ENCODE measurements around the gene CLCN1. TPM values are rescaled to one million over a fixed set of nuclear protein-coding genes. Genes with fewer than 3 reads are reported as not detected.

CLCN1 gene
- total RNA-seq, 1 donor from 2014 or later, result not detected

DNA sequence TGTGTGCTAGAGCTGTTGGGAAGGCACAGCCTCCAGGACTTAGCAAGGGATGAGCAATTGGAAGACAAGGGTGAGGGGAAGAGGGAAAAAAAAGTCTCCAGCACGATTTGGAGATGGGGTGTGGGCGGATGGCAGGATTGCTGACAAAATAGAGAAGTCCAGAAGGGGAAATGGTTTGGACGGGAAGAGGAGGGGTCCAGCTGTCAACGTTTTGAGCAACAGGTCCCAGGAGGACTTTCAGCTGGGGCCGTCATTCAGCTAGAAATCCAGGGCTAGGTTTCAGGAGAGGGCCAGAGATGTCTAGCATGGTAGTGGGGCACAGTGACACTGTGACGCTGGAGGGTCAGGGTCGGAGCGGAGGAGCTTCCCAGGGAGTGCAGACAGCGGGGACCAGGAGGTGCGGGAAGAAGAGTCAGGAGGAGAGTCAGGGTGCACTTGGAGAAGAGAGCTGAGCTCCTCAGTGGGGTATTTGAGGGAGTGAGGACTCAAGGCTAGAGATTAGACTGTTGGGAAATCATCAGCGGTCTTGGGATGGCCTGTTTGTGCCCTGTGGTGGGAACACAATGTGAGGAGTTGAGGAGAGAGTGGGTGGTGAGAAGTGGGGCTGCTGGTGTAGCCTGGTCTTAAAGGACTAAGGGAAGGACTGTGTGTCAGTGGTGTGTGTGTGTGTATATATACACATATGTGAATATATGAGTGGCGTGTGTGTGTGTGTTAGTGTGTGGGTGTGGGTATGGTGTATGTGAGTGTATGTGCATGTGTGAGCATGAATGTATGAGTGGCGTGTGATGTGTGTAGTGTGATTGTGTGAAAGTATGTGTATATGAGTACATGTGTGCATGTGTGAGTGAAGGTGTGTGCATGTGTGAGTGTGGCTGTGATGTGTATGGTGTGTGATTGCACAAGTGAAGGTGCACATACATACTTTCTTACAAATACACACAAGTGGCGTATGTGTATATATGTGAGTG, 69.0 kb downstream of the CLCN1 start:
- no peak overlapping the region for H3K9ac ChIP-seq
- peaks cover 9% of the 10 kb centered on the region for H3K36me3 Mint-ChIP-seq
- no peaks in the 10 kb centered on the region for H3K36me3 ChIP-seq
- H3K4me1 Mint-ChIP-seq, result peaks cover 9% of the 10 kb centered on the region
- no peaks in the 10 kb centered on the region for H3K9me3 Mint-ChIP-seq
- H3K4me3 ChIP-seq, result no peak overlapping the region
- peaks cover 4% of the 10 kb centered on the region for H3K27me3 Mint-ChIP-seq (ENCODE audit: insufficient read depth, low read depth)
- no peak for DNase-seq (ENCODE audit: low spot score)
- no peaks in the 10 kb centered on the region for H3K27me3 ChIP-seq
- no peaks in the 10 kb centered on the region for H3K9me3 ChIP-seq (ENCODE audit: low read depth)
- H3K27ac ChIP-seq, result no peak overlapping the region
- no peak overlapping the region for H2AFZ ChIP-seq (replicated peaks)
- TF ChIP-seq, protein P1, sequence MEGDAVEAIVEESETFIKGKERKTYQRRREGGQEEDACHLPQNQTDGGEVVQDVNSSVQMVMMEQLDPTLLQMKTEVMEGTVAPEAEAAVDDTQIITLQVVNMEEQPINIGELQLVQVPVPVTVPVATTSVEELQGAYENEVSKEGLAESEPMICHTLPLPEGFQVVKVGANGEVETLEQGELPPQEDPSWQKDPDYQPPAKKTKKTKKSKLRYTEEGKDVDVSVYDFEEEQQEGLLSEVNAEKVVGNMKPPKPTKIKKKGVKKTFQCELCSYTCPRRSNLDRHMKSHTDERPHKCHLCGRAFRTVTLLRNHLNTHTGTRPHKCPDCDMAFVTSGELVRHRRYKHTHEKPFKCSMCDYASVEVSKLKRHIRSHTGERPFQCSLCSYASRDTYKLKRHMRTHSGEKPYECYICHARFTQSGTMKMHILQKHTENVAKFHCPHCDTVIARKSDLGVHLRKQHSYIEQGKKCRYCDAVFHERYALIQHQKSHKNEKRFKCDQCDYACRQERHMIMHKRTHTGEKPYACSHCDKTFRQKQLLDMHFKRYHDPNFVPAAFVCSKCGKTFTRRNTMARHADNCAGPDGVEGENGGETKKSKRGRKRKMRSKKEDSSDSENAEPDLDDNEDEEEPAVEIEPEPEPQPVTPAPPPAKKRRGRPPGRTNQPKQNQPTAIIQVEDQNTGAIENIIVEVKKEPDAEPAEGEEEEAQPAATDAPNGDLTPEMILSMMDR (IDR thresholded peaks at IDR 0.05), result no peak
- TF ChIP-seq EZH2 (IDR thresholded peaks at IDR 0.05) (no peak), EZH2phosphoT487 (IDR thresholded peaks at IDR 0.05) (no peak)
- peaks cover 6% of the 10 kb centered on the region for H3K4me1 ChIP-seq
- H3F3A ChIP-seq (ENCODE audit: low read depth), result peaks cover 6% of the 10 kb centered on the region
- no peak overlapping the region for H3K27ac Mint-ChIP-seq
- H3K4me3 Mint-ChIP-seq, result no peak overlapping the region
- H3K79me2 ChIP-seq (ENCODE audit: low read depth), result peaks cover 45% of the 10 kb centered on the region
- no peak overlapping the region for H3K4me2 ChIP-seq
- H4K20me1 ChIP-seq (ENCODE audit: low read depth), result peaks cover 59% of the 10 kb centered on the region

DNA sequence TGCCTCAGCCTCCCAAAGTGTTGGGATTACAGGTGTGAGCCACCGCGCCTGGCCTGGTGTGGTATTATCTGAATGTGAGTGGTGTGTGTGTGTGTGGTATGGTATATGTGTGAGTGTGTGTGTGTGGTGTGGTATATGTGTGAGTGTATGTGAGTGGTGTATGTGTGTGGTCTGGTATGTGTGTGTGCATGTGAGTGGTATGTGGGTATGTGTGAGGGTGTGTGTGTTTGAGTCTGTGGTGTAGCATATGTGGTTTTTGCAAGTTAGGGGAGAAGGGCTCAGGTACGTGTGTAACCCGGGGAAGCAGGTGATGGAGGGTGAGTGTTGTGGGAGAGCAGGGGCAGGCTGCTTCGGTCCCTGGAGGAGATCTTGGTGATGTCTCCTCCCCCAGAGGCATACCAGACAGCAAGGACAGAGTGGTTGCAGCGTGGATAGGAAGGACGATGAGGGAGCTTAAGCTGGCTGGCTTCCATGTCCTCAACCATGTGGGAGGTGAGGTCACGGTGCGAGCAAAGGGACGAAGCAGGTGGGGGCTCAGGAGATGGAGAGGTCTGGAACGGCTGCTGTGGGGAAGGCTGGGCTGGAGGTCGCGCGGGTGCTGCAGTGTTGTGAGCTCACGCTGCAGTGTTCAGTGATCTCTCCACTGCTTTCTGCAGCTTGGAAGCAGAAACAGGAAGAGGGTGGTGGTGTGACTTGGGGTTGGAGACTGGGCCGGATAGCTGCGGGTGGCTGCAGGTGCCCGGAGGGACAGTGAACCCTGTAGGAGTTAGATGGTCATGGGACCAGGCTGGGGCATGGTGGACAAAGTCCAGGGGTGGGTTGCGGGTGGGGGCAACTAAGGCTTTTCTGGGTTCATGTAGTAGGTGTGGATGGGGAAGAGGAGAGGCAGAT, 70.2 kb downstream of the CLCN1 start:
- TF ChIP-seq EZH2 (IDR thresholded peaks at IDR 0.05), result no peak
- TF ChIP-seq EZH2phosphoT487 (IDR thresholded peaks at IDR 0.05), result no peak
- TF ChIP-seq, protein P1 (IDR thresholded peaks at IDR 0.05), result no peak
- H3K79me2 ChIP-seq (ENCODE audit: low read depth), result peaks cover 45% of the 10 kb centered on the region
- H3K4me2 ChIP-seq, result no peak overlapping the region
- H3K9ac ChIP-seq, result no peak overlapping the region
- DNase-seq (ENCODE audit: low spot score), result no peak
- H3K27ac ChIP-seq, result no peak overlapping the region
- no peaks in the 10 kb centered on the region for H3K9me3 Mint-ChIP-seq
- H3K36me3 Mint-ChIP-seq, result peaks cover 12% of the 10 kb centered on the region
- H3K9me3 ChIP-seq (ENCODE audit: low read depth), result no peaks in the 10 kb centered on the region
- no peaks in the 10 kb centered on the region for H3K27me3 ChIP-seq
- peaks cover 5% of the 10 kb centered on the region for H3K4me1 ChIP-seq
- H3K4me1 Mint-ChIP-seq, result peaks cover 8% of the 10 kb centered on the region
- no peaks in the 10 kb centered on the region for H3K36me3 ChIP-seq
- no peak overlapping the region for H3K4me3 ChIP-seq
- H3K27me3 Mint-ChIP-seq (ENCODE audit: insufficient read depth, low read depth), result peaks cover 4% of the 10 kb centered on the region
- H3K27ac Mint-ChIP-seq, result no peak overlapping the region
- no peaks in the 10 kb centered on the region for H3F3A ChIP-seq (ENCODE audit: low read depth)
- peaks cover 66% of the 10 kb centered on the region for H4K20me1 ChIP-seq (ENCODE audit: low read depth)
- H3K4me3 Mint-ChIP-seq, result no peak overlapping the region
- H2AFZ ChIP-seq (replicated peaks), result no peak overlapping the region

- TF ChIP-seq, protein P1 (IDR thresholded peaks at IDR 0.05), result peak; percentile 30
- no peak for TF ChIP-seq EZH2 (IDR thresholded peaks at IDR 0.05)
- H3K27me3 Mint-ChIP-seq (ENCODE audit: insufficient read depth, low read depth), result peaks cover 4% of the 10 kb centered on the region
- peak; percentile 31 for DNase-seq (ENCODE audit: low spot score)
Observed at GRCh38 chr7:143387156-143387975, 71.5 kb downstream of the CLCN1 start.

More at GRCh38 chr7:143387156-143387975, 71.5 kb downstream of the CLCN1 start:
- Histone ChIP-seq H3K4me1 (peaks cover 1% of the 10 kb centered on the region), H3K79me2 (ENCODE audit: low read depth) (peaks cover 34% of the 10 kb centered on the region), H3K27me3 (no peaks in the 10 kb centered on the region), H3K9me3 (ENCODE audit: low read depth) (no peaks in the 10 kb centered on the region), H4K20me1 (ENCODE audit: low read depth) (peaks cover 59% of the 10 kb centered on the region), H3K36me3 (no peaks in the 10 kb centered on the region), H3K4me2 (no peak overlapping the region), H3K4me3 (no peak overlapping the region), H2AFZ (replicated peaks) (no peak overlapping the region), H3K9ac (no peak overlapping the region), H3K27ac (no peak overlapping the region), H3F3A (ENCODE audit: low read depth) (no peaks in the 10 kb centered on the region)
- Mint-ChIP-seq H3K27ac (no peak overlapping the region), H3K36me3 (peaks cover 15% of the 10 kb centered on the region), H3K4me3 (no peak overlapping the region), H3K9me3 (no peaks in the 10 kb centered on the region), H3K4me1 (peaks cover 8% of the 10 kb centered on the region)
